ENCODE data around the gene TSEN2.

GRCh38 chr3:12455740-12456139, 28.5 kb upstream of the TSEN2 start:
- TF ChIP-seq, protein P1, sequence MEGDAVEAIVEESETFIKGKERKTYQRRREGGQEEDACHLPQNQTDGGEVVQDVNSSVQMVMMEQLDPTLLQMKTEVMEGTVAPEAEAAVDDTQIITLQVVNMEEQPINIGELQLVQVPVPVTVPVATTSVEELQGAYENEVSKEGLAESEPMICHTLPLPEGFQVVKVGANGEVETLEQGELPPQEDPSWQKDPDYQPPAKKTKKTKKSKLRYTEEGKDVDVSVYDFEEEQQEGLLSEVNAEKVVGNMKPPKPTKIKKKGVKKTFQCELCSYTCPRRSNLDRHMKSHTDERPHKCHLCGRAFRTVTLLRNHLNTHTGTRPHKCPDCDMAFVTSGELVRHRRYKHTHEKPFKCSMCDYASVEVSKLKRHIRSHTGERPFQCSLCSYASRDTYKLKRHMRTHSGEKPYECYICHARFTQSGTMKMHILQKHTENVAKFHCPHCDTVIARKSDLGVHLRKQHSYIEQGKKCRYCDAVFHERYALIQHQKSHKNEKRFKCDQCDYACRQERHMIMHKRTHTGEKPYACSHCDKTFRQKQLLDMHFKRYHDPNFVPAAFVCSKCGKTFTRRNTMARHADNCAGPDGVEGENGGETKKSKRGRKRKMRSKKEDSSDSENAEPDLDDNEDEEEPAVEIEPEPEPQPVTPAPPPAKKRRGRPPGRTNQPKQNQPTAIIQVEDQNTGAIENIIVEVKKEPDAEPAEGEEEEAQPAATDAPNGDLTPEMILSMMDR (IDR thresholded peaks at IDR 0.05 in 2 of 3, conservative IDR thresholded peaks at IDR 0.05 in 1 of 3; ENCODE audit: control insufficient read depth in 2 of 3, extremely low read depth in 1 of 3, insufficient read depth in 1 of 3, low read depth in 3 of 3, low read length in 3 of 3): no peak
- no peak for TF ChIP-seq REST (IDR thresholded peaks at IDR 0.05; ENCODE audit: low read depth, low read length)
- no peak for TF ChIP-seq POLR2AphosphoS5 (IDR thresholded peaks at IDR 0.05; ENCODE audit: low read length)
